Gastrocnemius medialis (tissue), 4 donors: Measurements from ENCODE around the gene SLC6A18.

Experiments
- CTCF ChIP-seq, 5 experiments: fragments of 450-650 bp in 3 of 5; fragments of 200-600 bp in 2 of 5; sonication (generic) in 2 of 5; IDR thresholded peaks in 4 of 5; conservative IDR thresholded peaks in 1 of 5; 1 replicate in 4 of 5; 2 replicates in 1 of 5; pipeline ENCODE4 v1.5.1; 2016 to 2019; ENCODE audit warnings: antibody characterized with exemption in 5 of 5, mild to moderate bottlenecking in 3 of 5, moderate library complexity in 3 of 5
- POLR2A ChIP-seq, 2 donors: fragments of 450-650 bp; IDR thresholded peaks; one replicate each; pipeline ENCODE4 v1.6.1; 2017; ENCODE audit warnings: antibody characterized with exemption in 2 of 2, mild to moderate bottlenecking in 2 of 2, moderate library complexity in 2 of 2

GRCh38 chr5:1241509-1242080 is 16.4 kb downstream of the SLC6A18 start:
- TF ChIP-seq CTCF (IDR thresholded peaks at IDR 0.05 in 4 of 5, conservative IDR thresholded peaks at IDR 0.05 in 1 of 5) = no peak
- no peak for TF ChIP-seq POLR2A (IDR thresholded peaks at IDR 0.05)
